DOHH2 (cell line): Measurements from ENCODE around the gene GRK1.

ENCODE experiments used
- H3F3A ChIP-seq: fragments of 200-600 bp; sonication (generic), shearing (Covaris generic); 2 replicates; pipeline ENCODE4 v1.6.0; 2016; ENCODE audit warnings: antibody characterized with exemption, mild to moderate bottlenecking; ENCODE audit not compliant: control insufficient read depth, insufficient read depth
- H3K27ac ChIP-seq: fragments of 200-600 bp; sonication (generic); 2 replicates; pipeline ENCODE4 v1.5.1; 2014; ENCODE audit warnings: low read depth, mild to moderate bottlenecking, low read length, moderate library complexity
- H3K27me3 ChIP-seq: fragments of 200-600 bp; sonication (generic); 2 replicates; pipeline ENCODE4 v1.6.1; 2014; ENCODE audit warnings: mild to moderate bottlenecking, low read length, mixed read lengths; ENCODE audit not compliant: control insufficient read depth
- H3K36me3 ChIP-seq: fragments of 200-600 bp; sonication (generic); 2 replicates; pipeline ENCODE4 v1.6.1; 2014; ENCODE audit warnings: mild to moderate bottlenecking, low read length, moderate library complexity, mixed read lengths; ENCODE audit not compliant: control insufficient read depth
- H3K4me1 ChIP-seq: fragments of 200-600 bp; sonication (generic); 2 replicates; pipeline ENCODE4 v1.6.1; 2014; ENCODE audit warnings: mild to moderate bottlenecking, low read length, mixed read lengths; ENCODE audit not compliant: control insufficient read depth
- H3K4me2 ChIP-seq: fragments of 200-600 bp; sonication (generic); 2 replicates; pipeline ENCODE4 v1.6.0; 2014; ENCODE audit warnings: mild to moderate bottlenecking, low read length, moderate library complexity
- H3K4me3 ChIP-seq: fragments of 200-600 bp; sonication (generic); 2 replicates; pipeline ENCODE4 v1.5.1; 2014; ENCODE audit warnings: mild to moderate bottlenecking, low read length, mixed read lengths
- H3K79me2 ChIP-seq: fragments of 200-600 bp; sonication (generic); 2 replicates; pipeline ENCODE4 v1.6.1; 2014; ENCODE audit warnings: mild to moderate bottlenecking, low read length, mixed read lengths; ENCODE audit not compliant: control insufficient read depth
- H3K9me2 ChIP-seq: fragments of 200-600 bp; sonication (generic); replicated peaks from 2 replicates; pipeline ENCODE4 v1.6.1; 2014; ENCODE audit warnings: mild to moderate bottlenecking, low read length, mixed read lengths; ENCODE audit not compliant: control insufficient read depth
- H3K9me3 ChIP-seq: fragments of 200-600 bp; sonication (generic); 2 replicates; pipeline ENCODE4 v1.6.1; 2014; ENCODE audit warnings: antibody characterized with exemption, low read length, mixed read lengths; ENCODE audit not compliant: control insufficient read depth, insufficient read depth
- H4K20me1 ChIP-seq: fragments of 200-600 bp; sonication (generic); 2 replicates; pipeline ENCODE4 v1.6.0; 2014; ENCODE audit warnings: low read depth, mild to moderate bottlenecking, antibody characterized with exemption, low read length, moderate library complexity; ENCODE audit not compliant: control insufficient read depth, insufficient read depth
- CTCF ChIP-seq: fragments of 200-600 bp; sonication (generic); IDR thresholded peaks from one replicate; pipeline ENCODE4 v1.5.1; 2014; ENCODE audit warnings: antibody characterized with exemption, mild to moderate bottlenecking, low read depth, low read length; ENCODE audit not compliant: poor library complexity, severe bottlenecking
- EZH2phosphoT487 ChIP-seq: fragments of 200-600 bp; sonication (generic); IDR thresholded peaks from 2 replicates; pipeline ENCODE4 v1.6.1; 2017; ENCODE audit warnings: borderline replicate concordance, mild to moderate bottlenecking, antibody characterized with exemption, low read length, moderate library complexity, mixed read lengths

GRK1 gene

DNA sequence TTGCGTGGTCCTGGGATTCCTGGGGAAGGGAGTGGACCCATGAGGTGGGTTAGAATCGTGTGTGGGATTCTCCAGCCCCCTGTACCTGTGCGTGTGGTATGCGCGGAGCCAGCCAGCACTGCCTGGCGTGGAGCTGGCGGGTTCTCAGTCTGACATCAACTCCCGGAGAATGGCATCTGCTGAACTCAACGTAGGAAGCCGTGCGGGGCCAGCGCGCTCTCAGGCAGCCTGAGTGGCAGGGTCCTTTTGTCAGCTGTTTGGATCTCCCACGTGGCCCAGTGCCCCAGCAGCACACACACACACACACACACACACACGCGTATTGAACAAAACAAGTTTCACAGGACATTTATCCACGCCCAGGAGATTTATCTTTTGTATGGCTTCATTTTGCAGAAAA, 37.2 kb upstream of the GRK1 start:
- no peaks in the 10 kb centered on the region for H3F3A ChIP-seq
- no peak for TF ChIP-seq CTCF
- no peak for TF ChIP-seq EZH2phosphoT487
- no peaks in the 10 kb centered on the region for H3K27me3 ChIP-seq
- H4K20me1 ChIP-seq: peaks cover 21% of the 10 kb centered on the region; the same call in 1 of the 2 replicates
- peaks cover 64% of the 10 kb centered on the region for H3K79me2 ChIP-seq
- no peaks in the 10 kb centered on the region for H3K9me2 ChIP-seq
- H3K9me3 ChIP-seq: no peaks in the 10 kb centered on the region
- no peaks in the 10 kb centered on the region for H3K4me1 ChIP-seq
- peaks cover 96% of the 10 kb centered on the region for H3K36me3 ChIP-seq
- H3K4me3 ChIP-seq: no peak overlapping the region
- H3K4me2 ChIP-seq: no peak overlapping the region
- H3K27ac ChIP-seq: no peak overlapping the region

DNA sequence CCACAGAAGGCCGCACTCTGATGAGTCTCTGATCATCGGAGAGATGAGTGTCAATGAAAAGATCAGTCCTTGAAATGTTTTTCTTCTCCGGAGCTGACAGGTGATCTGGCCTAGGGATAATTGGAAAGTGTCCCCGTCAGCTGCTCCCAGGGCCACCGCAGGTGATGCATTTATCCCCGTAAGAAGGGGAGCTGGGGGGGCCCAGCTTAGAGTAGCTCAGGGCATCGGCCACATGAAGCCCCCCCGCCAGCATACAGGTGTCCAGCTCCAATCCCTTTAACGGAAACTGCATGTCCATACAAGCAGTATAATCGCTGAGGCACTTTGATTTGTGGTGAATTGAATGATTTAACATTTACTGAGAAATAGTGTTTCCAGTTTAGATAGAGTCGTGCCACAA, 36.7 kb upstream of the GRK1 start:
- peaks cover 97% of the 10 kb centered on the region for H3K36me3 ChIP-seq
- TF ChIP-seq CTCF (no peak), EZH2phosphoT487 (no peak)
- H4K20me1 ChIP-seq: peaks cover 21% of the 10 kb centered on the region; the same call in 1 of the 2 replicates

DNA sequence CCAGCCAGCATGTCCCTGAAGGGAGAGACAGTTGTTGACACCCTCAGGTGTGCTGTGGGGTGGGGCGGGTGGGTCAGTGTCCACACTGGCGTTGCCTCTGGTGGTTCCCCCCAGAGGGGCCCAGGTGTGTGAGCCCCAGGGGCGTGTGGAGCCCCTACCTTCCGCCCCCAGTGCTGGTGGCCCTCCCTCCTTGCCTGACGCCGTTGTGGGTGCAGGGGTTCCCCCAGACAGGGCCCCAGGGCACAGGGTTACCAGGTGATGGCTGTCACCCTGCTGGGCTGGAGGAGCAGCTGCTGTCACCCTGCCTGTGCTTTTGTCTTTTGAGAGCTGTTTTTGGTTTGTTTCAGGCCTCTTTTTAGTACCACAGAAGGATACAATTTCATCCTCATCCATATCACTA, 36.2 kb upstream of the GRK1 start:
- no peaks in the 10 kb centered on the region for H3K9me3 ChIP-seq
- peaks cover 21% of the 10 kb centered on the region; the same call in 1 of the 2 replicates for H4K20me1 ChIP-seq
- no peak overlapping the region for H3K4me2 ChIP-seq
- no peak overlapping the region for H3K4me3 ChIP-seq
- TF ChIP-seq EZH2phosphoT487 (no peak), CTCF (no peak)
- H3K36me3 ChIP-seq: peaks cover 97% of the 10 kb centered on the region
- H3K27me3 ChIP-seq: no peaks in the 10 kb centered on the region
- peaks cover 55% of the 10 kb centered on the region for H3K79me2 ChIP-seq
- no peaks in the 10 kb centered on the region for H3K4me1 ChIP-seq
- no peaks in the 10 kb centered on the region for H3K9me2 ChIP-seq
- H3K27ac ChIP-seq: no peak overlapping the region
- no peaks in the 10 kb centered on the region for H3F3A ChIP-seq

More for the DNA sequence above, 36.7 kb upstream of the GRK1 start:
- no peaks in the 10 kb centered on the region for H3K9me3 ChIP-seq
- no peak overlapping the region for H3K4me3 ChIP-seq
- H3K4me1 ChIP-seq: no peaks in the 10 kb centered on the region
- no peak overlapping the region for H3K27ac ChIP-seq
- H3F3A ChIP-seq: no peaks in the 10 kb centered on the region
- peaks cover 60% of the 10 kb centered on the region for H3K79me2 ChIP-seq
- no peak overlapping the region for H3K4me2 ChIP-seq
- H3K27me3 ChIP-seq: no peaks in the 10 kb centered on the region
- H3K9me2 ChIP-seq: no peaks in the 10 kb centered on the region
